GM10266 (cell line): Measurements from ENCODE around the gene ZFYVE9.

ENCODE experiments used
- DNase-seq: peaks from one replicate; pipeline ENCODE4 v3.0.0; 2012; ENCODE audit errors: extremely low spot score
- CTCF ChIP-seq: IDR thresholded peaks from 2 replicates; pipeline ENCODE4 v1.5.1; 2012; ENCODE audit warnings: mild to moderate bottlenecking, low read depth; ENCODE audit not compliant: control insufficient read depth, insufficient read depth; ENCODE audit errors: missing control alignments

The ZFYVE9 gene

GRCh38 chr1:52237430-52237829, 95.5 kb downstream of the ZFYVE9 start:
- DNase-seq = no peak
- TF ChIP-seq CTCF = no peak

GRCh38 chr1:52238474-52238873, 96.6 kb downstream of the ZFYVE9 start:
- no peak for DNase-seq
- no peak for TF ChIP-seq CTCF

GRCh38 chr1:52238887-52239707, 97.2 kb downstream of the ZFYVE9 start:
- TF ChIP-seq CTCF = no peak
- DNase-seq = peak; percentile 8

- DNase-seq = peak; percentile 23
- no peak for TF ChIP-seq CTCF
Observed at GRCh38 chr1:52239708-52240001, 97.8 kb downstream of the ZFYVE9 start.

- DNase-seq = no peak
- TF ChIP-seq CTCF = no peak
Observed at GRCh38 chr1:52240592-52241210, 98.8 kb downstream of the ZFYVE9 start.

GRCh38 chr1:52243221-52243987, 101.5 kb downstream of the ZFYVE9 start:
- DNase-seq = no peak
- TF ChIP-seq CTCF = no peak
